ENCODE data around the gene ULK2.
A peak's percentile ranks its signal among the peaks of the same experiment; 100 is the strongest.

Gene ULK2

GRCh38 chr17:19728084-19728495, 139.6 kb downstream of the ULK2 start:
- no peak for DNase-seq (ENCODE audit: low read depth in 3 of 3, low spot score in 1 of 3)

- no peak for DNase-seq (ENCODE audit: low read depth in 3 of 3, low spot score in 1 of 3)
Observed at GRCh38 chr17:19727501-19728078, 140.1 kb downstream of the ULK2 start.

GRCh38 chr17:19726631-19727376, 140.9 kb downstream of the ULK2 start:
- DNase-seq (ENCODE audit: low read depth in 3 of 3, low spot score in 1 of 3), result no peak

- no peak for DNase-seq (ENCODE audit: low read depth in 3 of 3, low spot score in 1 of 3)
Observed at GRCh38 chr17:19725486-19725885, 142.2 kb downstream of the ULK2 start.

- DNase-seq (ENCODE audit: low read depth in 3 of 3, low spot score in 1 of 3), result peak in 2 of 3 donors; percentile 5 to 25
Observed at GRCh38 chr17:19724501-19725420, 143.0 kb downstream of the ULK2 start.

- DNase-seq (ENCODE audit: low read depth in 3 of 3, low spot score in 1 of 3), result no peak
Observed at GRCh38 chr17:19723964-19724363, 143.8 kb downstream of the ULK2 start.

All from stimulated activated CD4-positive, alpha-beta T cell treated with anti-CD3 and anti-CD28 coated beads, TNF-alpha, amount 100 ng/mL, for 1 hour (primary cell).